Mesodermal cell (in vitro differentiated cells): ENCODE data around the gene ANKMY2.

ENCODE experiments used
- H3K27ac ChIP-seq: 2 replicates; pipeline ENCODE4 v1.7.0; 2013; ENCODE audit warnings: mild to moderate bottlenecking, low read depth, low read length, moderate library complexity; ENCODE audit not compliant: severe bottlenecking
- H3K36me3 ChIP-seq: 2 replicates; pipeline ENCODE4 v1.7.1; 2013; ENCODE audit warnings: mild to moderate bottlenecking, low read length, moderate library complexity; ENCODE audit not compliant: control insufficient read depth, insufficient read depth
- H3K4me1 ChIP-seq: one replicate; pipeline ENCODE4 v1.7.1; 2013; ENCODE audit warnings: mild to moderate bottlenecking, low read length; ENCODE audit not compliant: insufficient read depth, control insufficient read depth, poor library complexity, severe bottlenecking
- H3K4me3 ChIP-seq: 2 replicates; pipeline ENCODE4 v1.7.0; 2013; ENCODE audit warnings: low read length, control low read depth, mild to moderate bottlenecking; ENCODE audit not compliant: insufficient read depth, poor library complexity, severe bottlenecking; ENCODE audit errors: extremely low read depth
- H3K9me3 ChIP-seq: 2 replicates; pipeline ENCODE4 v1.7.1; 2013; ENCODE audit warnings: mild to moderate bottlenecking, low read length, moderate library complexity; ENCODE audit not compliant: control insufficient read depth
- WGBS, 2 experiments: methylation state at CpG; one replicate each; pipeline ENCODE4 v1.1.5; 2013; ENCODE audit warnings: missing lambda C conversion rate in 2 of 2; ENCODE audit not compliant: insufficient coverage in 2 of 2; 5-methylcytosine and 5-hydroxymethylcytosine counted together

ANKMY2 gene

GRCh38 chr7:16657656-16658279, 12.2 kb upstream of the ANKMY2 start:
- no peaks in the 10 kb centered on the region for H3K36me3 ChIP-seq
- peaks cover 32% of the 10 kb centered on the region for H3K4me1 ChIP-seq
- WGBS, 2 experiments = 79 to 100% methylated on average over 2 to 3 of the region's 4 CpGs
- peak overlapping the region; percentile 77 for H3K27ac ChIP-seq
- H3K9me3 ChIP-seq = no peaks in the 10 kb centered on the region
- no peak overlapping the region for H3K4me3 ChIP-seq

GRCh38 chr7:16656141-16656540, 10.6 kb upstream of the ANKMY2 start:
- no peak overlapping the region for H3K27ac ChIP-seq
- H3K4me3 ChIP-seq = no peak overlapping the region
- peaks cover 28% of the 10 kb centered on the region for H3K4me1 ChIP-seq
- H3K9me3 ChIP-seq = no peaks in the 10 kb centered on the region
- 80% methylated on average over 1 of the region's 1 CpG; no CpG with 5 or more reads in 1 of the 2 experiments for WGBS, 2 experiments
- peaks cover 3% of the 10 kb centered on the region for H3K36me3 ChIP-seq

- Histone ChIP-seq H3K27ac (no peak overlapping the region), H3K9me3 (no peaks in the 10 kb centered on the region), H3K4me3 (no peak overlapping the region), H3K4me1 (peaks cover 20% of the 10 kb centered on the region), H3K36me3 (peaks cover 5% of the 10 kb centered on the region)
These were observed 9.8 kb upstream of the ANKMY2 start for GRCh38 chr7:16655394-16655793.

GRCh38 chr7:16652888-16653287, 7.3 kb upstream of the ANKMY2 start:
- peaks cover 7% of the 10 kb centered on the region for H3K36me3 ChIP-seq

GRCh38 chr7:16652240-16652583, 6.7 kb upstream of the ANKMY2 start:
- no peak overlapping the region for H3K27ac ChIP-seq
- peaks cover 7% of the 10 kb centered on the region for H3K36me3 ChIP-seq
- WGBS, 2 experiments = 94 to 97% methylated on average over 7 of the region's 7 CpGs
- H3K4me1 ChIP-seq = peaks cover 26% of the 10 kb centered on the region
- H3K4me3 ChIP-seq = no peak overlapping the region
- no peaks in the 10 kb centered on the region for H3K9me3 ChIP-seq

More at GRCh38 chr7:16652888-16653287, 7.3 kb upstream of the ANKMY2 start:
- WGBS, 2 experiments = 86% methylated on average over 1 of the region's 2 CpGs; no CpG with 5 or more reads in 1 of the 2 experiments
- no peak overlapping the region for H3K4me3 ChIP-seq
- peaks cover 26% of the 10 kb centered on the region for H3K4me1 ChIP-seq
- H3K27ac ChIP-seq = no peak overlapping the region
- no peaks in the 10 kb centered on the region for H3K9me3 ChIP-seq

GRCh38 chr7:16651396-16652239, 6.1 kb upstream of the ANKMY2 start:
- WGBS, 2 experiments = 89 to 97% methylated on average over 3 to 5 of the region's 9 CpGs
- H3K27ac ChIP-seq = no peak overlapping the region

GRCh38 chr7:16650266-16650665, 4.7 kb upstream of the ANKMY2 start:
- Histone ChIP-seq H3K4me1 (peaks cover 26% of the 10 kb centered on the region), H3K36me3 (peaks cover 7% of the 10 kb centered on the region), H3K4me3 (no peak overlapping the region), H3K27ac (no peak overlapping the region), H3K9me3 (no peaks in the 10 kb centered on the region)
- WGBS, 2 experiments = 89 to 100% methylated on average over 1 of the region's 2 CpGs

More at GRCh38 chr7:16651396-16652239, 6.1 kb upstream of the ANKMY2 start:
- Histone ChIP-seq H3K4me3 (no peak overlapping the region), H3K9me3 (no peaks in the 10 kb centered on the region), H3K4me1 (peaks cover 29% of the 10 kb centered on the region), H3K36me3 (peaks cover 7% of the 10 kb centered on the region)

GRCh38 chr7:16649196-16649595, 3.6 kb upstream of the ANKMY2 start:
- H3K4me1 ChIP-seq = peaks cover 29% of the 10 kb centered on the region
- peaks cover 7% of the 10 kb centered on the region for H3K36me3 ChIP-seq
- WGBS, 2 experiments = 100% methylated on average over 1 of the region's 1 CpG; no CpG with 5 or more reads in 1 of the 2 experiments
- no peak overlapping the region for H3K4me3 ChIP-seq
- no peak overlapping the region for H3K27ac ChIP-seq
- no peaks in the 10 kb centered on the region for H3K9me3 ChIP-seq

- no peaks in the 10 kb centered on the region for H3K9me3 ChIP-seq
- H3K4me1 ChIP-seq = peaks cover 33% of the 10 kb centered on the region
- no peak overlapping the region for H3K4me3 ChIP-seq
- H3K36me3 ChIP-seq = peaks cover 10% of the 10 kb centered on the region
- H3K27ac ChIP-seq = no peak overlapping the region
- 27 to 63% methylated on average over 1 of the region's 1 CpG for WGBS, 2 experiments
These were observed 3.0 kb upstream of the ANKMY2 start for GRCh38 chr7:16648551-16648950.

GRCh38 chr7:16647435-16647960, 1.9 kb upstream of the ANKMY2 start:
- Histone ChIP-seq H3K36me3 (peaks cover 18% of the 10 kb centered on the region), H3K4me1 (peaks cover 33% of the 10 kb centered on the region), H3K27ac (no peak overlapping the region), H3K9me3 (no peaks in the 10 kb centered on the region), H3K4me3 (peak overlapping the region; percentile 80)
- 71% methylated on average over 1 of the region's 2 CpGs; no CpG with 5 or more reads in 1 of the 2 experiments for WGBS, 2 experiments
